GM18499 (cell line): ENCODE measurements around the gene SYCE1L.
"Not testable (repeated sequence)": the region's sequence is repeated elsewhere in the genome, so short reads cannot be mapped to it uniquely, and the experiment has no call there.

Source experiments
- ATAC-seq: cut with Tn5 transposase; IDR thresholded peaks from one replicate; pipeline ENCODE4 v1.9.1; 2021; ENCODE audit warnings: moderate number of reproducible peaks; ENCODE audit not compliant: insufficient read depth, unreplicated experiment

Gene SYCE1L, protein sequence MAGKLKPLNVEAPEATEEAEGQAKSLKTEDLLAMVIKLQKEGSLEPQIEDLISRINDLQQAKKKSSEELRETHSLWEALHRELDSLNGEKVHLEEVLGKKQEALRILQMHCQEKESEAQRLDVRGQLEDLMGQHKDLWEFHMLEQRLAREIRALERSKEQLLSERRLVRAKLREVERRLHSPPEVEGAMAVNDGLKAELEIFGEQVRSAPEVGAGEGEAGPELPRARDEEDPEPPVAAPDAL

DNA sequence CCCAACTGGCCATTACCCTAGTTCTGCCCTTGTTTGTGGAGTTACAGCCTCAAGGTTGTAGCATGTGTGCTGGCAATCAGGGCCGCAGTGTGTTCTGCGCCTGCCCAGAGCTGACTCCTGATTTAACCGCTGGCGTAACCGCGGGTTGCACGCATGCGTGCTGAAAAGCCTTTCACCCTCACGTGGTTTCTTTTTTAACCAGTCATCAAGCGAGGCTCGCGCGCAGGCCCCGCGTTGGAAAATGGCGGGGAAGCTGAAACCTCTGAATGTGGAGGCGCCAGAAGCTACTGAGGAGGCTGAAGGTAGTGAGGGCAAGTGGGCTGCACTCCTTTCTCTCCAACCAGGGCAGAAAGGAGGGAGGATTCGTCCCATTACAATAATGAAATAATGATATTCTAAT lies at the start of gene SYCE1L:
SYCE1L (plus strand) TSS at position 198 of the 400 bp plus-strand sequence; CDS start at position 242, 44 bp downstream.
- ATAC-seq, result no peak

DNA sequence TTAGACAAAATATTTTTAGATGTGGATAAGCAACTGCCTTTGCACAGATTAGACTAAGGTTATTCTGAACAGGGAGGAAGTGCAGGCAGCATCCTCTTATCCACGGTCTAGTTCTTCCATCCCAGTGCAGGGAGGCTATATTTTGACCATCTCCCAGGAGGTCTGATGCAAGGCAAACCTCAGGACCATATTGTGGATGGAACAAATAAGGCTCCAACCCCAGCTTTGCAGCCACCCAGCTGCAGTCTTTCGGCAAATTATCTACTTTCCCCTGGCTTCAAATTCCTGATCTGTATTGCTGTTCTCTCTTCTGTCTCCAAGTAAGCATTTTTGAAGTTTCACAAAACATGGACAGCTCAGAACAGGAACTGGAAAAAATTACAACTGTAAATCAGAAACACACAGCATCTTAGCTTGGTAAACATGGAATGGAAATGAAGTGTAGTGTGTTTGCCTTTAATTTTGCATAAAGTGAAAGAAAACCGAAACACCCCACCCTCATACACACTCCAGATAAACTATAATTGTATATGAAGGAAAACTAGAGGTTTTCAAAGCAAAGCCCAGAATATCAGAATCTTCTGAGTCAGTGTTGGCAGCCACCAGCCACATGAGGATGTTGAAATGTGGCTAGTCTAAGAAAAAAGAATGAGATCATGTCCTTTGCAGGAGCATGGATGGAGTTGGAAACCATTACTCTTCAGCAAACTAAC lies 41.7 kb upstream of the SYCE1L start:
- no peak for ATAC-seq

DNA sequence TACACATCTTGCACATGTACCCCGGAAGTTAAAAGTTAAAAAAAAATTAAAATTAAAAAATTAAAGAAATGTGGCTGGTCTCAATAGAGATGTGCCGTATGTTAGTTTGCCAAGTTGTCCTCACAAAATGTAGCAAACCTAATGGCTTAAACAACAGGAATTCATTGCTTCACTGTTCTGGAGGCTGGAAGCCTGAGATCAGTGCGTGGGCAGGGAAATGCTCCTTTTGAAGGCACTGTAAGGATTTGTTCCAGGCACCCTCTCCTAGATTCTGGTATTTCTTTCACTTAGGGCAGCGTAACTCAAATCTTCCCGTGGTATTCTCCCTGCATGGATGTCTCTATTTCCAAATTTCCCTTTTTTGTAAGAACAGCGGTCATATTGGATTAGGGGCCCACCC lies 40.9 kb upstream of the SYCE1L start:
- no peak for ATAC-seq

DNA sequence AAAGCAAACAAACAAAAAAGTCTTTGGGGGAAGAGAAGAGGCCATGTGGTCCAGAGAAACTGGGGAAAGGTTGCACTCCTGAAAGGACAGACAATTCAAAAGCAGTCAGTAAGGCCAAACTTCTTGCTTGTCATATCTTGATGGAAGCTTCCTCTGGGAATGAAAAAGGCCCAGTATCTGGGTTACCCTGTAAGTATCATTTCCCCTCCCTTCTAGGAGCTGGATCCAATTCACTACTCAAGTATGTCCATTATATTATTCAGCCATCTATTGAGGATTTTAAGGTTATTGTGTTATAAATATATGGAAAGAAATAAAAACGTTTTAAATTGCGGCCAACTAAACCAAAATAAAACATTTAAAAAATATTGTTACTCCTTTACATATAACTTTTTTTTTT lies 34.2 kb upstream of the SYCE1L start:
- no peak for ATAC-seq

DNA sequence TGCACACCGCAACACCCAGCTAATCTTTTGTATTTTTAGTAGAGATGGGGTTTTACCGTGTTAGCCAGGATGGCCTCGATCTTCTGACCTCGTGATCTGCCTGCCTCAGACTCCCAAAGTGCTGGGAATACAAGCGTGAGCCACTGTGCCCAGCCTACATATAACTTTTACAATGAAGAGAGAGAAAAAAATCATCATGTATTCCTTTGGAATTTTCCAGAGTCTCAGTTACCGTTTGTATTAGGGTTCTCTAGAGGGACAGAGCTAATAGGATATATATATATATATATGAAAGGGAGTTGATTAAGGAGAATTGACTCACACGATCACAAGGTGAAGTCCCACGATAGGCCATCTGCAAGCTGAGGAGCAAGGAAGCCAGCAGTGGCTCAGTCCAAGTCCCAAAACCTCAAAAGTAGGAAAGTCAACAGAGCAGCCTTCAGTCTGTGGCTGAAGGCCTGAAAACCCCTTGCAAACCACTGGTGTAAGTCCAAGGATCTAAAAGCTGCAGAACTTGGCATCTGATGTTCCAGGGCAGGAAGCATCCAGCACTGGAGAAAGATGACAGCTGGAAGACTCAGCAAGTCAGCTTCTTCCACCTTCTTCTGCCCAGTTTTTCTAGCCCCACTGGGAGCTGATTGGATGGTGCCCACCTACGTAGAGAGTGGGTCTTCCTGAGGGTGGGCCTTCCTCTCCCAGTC lies 33.5 kb upstream of the SYCE1L start:
- not testable (repeated sequence) for ATAC-seq

DNA sequence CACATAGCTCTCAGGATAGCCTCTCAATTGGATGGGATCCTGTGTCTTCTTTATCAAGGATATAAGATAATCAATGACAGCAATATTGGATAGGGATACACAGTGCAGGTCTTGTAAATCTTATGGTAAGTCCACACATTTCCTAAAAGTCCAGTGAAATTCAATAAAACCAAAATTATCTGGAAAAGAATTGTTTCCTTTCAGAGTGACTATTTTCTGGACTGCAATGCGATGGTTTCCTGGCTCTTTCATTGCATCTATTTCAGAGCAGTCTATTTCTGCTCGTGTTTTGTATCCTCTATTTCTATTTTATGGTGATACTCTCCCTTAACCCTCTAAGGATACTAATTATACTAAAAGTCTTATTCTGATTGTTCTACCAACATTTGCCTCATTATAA lies 32.5 kb upstream of the SYCE1L start:
- no peak for ATAC-seq

DNA sequence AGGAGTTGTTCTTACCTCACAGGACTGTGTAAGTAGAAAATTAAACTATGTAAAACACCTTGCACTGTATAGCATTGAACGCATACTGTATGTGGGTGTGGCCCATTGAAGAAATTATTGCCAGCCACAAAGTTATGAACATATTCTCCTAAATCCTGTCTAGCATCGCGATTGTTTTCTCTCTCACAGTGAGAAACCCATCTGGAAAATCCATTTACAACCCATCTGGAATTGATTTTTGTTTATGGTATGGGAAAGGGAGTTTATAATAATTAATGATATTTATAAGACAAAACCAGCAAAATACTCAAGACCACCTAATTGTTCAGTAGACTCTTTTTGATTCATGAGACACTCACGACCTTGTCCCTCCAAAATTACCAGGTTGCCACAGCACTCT lies 30.3 kb upstream of the SYCE1L start:
- no peak for ATAC-seq

DNA sequence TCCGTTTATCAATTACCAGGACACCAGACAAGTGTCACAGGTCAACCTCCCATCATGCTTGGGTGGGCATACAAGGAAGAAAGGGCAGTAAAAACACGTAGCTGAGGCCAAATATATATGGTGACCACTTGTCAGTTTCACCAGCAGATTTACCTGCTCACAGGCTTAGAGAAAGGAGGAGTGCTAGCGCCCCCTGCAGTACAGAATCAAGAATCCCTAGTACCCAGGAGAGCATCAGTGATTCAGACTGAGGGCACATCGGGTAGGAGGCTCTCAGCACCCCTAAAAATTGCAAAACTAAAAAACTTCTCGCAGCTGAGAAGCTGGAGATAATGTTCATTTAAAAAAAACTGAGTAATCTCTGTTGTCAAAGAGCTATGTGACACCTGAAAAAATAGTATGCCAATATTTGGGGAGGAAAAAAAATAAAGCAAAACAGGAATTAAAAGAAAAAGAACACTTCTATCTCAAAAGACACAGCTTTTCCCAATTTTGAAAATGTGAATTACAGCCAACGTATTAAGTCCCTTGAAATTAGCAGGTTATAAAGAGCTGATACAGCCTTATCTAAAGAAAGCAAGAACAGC lies 29.5 kb upstream of the SYCE1L start:
- ATAC-seq, result peak; percentile 80

DNA sequence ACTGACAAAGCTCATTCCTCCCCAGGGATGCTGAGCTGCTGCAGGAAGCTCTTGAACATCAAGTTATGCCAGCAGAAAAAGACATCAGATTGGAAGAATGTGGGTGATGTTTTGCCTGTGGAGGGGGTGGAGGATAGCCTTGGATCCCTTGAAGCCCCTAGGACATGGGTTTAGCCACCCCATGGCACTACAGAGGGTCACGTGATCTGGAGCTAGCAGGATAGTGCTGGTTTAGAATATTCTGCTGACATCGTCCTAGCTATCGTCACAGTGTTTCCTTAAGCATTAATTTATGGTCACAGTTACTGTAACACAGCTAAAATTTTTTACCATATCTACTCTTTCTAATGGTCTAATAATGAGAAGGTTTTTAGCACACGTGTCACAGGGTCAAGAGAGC lies 28.4 kb upstream of the SYCE1L start:
- ATAC-seq, result no peak

DNA sequence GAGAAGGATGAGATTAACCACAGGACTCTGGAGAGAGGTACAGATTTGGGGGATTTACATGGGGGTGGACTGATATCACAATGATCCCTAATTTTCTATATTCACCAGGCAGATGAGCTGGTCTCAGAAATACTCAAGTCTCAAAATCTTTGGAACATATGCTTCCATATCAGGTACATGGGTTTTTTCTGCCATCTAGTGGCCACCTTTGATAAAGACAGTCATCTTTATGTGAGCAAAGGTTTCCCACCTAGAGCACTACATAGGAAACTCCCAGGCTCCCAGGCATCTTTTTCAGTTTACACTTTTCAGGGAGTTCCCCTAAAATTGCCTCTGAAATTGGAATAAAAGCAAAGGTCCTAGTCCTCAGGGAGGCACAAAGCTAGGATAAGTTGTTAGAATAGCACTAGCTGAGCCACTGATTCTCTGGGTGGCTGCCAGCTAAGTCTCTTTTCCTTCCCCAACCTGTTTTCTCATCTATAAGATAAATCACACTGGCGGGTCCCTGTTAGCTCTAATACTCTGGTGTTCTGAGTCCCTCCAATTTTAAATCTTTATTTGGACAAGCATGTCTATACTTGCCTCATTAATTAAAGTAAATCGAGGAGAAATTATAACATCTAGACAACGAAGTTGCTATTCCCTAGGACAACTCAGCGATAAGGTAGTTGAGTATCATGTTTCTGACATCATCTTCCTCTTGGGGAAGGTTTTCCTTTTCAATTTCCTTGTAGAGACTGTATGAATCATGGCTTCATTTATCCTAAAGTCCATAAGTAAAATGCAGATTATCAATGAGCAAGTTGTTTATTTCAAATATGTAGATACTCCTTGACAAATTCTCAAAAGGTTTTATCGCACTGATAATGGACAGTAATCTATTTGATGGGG lies 27.2 kb upstream of the SYCE1L start:
- ATAC-seq, result peak; percentile 49

DNA sequence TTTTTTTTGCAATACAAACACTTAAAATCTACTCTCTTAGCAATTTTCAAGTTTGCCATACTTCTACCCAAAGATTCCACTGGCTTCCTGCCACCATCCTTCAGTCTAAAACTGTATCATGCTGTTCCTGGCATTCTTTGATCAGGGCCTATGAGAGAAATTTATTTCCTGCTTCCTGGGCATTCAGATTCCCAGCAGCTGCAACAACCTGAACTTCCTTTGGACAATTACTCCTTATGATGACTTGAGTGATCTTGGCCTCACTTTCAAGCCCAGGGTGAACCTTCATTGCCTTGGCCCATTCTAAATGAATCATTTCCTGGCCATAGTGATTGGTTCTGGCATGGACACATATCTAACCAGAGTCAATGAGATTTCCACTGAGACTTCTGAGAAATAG lies 26.3 kb upstream of the SYCE1L start:
- no peak for ATAC-seq

DNA sequence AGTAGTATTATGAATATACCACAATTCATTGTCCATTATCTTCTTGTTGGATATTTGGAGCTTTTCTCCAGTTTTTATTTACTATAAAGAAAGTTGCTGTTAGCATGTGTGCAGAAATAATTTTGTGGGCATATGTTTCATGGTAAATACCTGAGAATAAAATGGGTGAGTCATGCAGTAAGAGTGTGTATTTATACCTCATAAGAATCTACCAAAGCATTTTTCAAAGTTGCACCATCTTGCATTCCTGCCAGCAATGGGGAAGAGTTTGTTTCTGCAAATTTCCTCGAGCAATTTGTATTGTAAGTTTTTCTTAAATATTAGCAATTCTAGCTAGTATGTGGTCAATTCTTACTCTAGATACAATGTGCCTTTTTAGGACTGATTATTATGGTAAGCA lies 16.1 kb upstream of the SYCE1L start:
- ATAC-seq, result no peak

DNA sequence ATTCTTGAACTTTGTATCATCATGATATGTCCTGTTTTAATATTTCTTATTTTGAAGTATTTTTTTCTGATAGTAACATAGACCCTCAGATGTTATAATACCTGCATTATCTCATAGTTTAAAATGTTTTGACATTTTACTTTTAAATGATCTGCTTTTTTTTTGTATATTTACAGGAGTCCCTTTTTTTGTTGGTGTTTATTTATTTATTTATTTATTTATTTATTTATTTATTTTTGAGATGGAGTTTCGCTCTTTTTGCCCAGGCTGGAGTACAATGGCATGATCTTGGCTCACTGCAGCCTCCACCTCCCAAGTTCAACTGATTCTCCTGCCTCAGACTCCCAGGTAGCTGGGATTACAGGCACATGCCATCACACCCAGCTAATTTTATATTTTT lies 12.9 kb upstream of the SYCE1L start:
- not testable (repeated sequence) for ATAC-seq

DNA sequence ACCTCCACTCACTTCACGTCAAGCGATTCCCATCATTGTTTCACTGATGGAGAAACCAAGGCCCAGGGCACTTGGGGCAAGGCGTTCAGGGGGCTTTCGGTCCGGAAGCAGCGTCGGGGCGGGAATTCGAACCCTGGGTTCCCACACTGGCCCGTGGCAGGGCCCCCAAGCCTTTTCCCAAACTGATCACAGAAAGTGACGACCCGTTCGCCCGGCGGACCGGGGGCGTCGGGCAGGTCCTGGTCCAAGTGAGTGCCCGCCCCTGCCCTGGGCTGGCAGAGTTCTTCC lies 9.1 kb upstream of the SYCE1L start:
- ATAC-seq, result no peak

DNA sequence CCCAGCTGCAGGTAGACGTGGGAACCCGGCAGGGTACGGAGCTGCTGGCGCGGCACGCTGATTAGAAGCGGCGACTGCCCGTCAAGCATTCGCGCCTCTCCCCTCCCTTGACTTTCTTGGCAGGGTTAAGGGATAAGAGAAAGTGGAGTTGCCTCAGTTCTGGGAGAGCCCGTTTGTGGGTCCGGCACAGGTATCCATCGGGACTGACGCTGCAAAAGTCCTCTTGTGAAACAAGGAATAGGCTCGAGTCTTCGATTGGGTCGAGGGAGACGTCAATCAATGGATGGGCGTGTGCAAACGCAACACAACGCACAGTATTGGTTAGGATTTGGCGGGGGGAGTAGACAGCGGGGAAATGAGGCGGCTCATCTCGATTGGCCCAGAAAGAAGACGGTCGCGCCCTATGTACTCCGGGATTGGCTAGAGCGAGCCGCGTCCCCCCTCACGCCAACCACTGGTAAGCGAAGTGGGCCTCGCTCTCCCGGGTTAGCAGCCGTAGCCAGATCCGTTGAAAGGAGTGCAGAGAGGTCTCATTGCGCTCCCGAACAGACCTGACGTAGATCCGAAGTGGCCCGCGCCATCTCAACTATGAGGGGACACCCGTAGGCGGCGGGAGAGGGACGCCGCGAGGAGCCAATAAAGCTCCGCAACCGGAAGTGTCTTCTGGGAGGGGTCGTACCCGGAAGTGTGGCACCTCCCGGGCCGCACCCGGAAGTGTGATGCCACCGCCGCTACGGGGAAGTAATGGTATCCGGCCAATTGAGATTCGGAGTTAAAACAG lies 8.5 kb upstream of the SYCE1L start, which contains the start of gene MON1B:
MON1B (plus strand) TSS at position 713 of the 781 bp plus-strand sequence. CDS start 296 bp downstream, outside the sequence.
- ATAC-seq, result peak; percentile 92

DNA sequence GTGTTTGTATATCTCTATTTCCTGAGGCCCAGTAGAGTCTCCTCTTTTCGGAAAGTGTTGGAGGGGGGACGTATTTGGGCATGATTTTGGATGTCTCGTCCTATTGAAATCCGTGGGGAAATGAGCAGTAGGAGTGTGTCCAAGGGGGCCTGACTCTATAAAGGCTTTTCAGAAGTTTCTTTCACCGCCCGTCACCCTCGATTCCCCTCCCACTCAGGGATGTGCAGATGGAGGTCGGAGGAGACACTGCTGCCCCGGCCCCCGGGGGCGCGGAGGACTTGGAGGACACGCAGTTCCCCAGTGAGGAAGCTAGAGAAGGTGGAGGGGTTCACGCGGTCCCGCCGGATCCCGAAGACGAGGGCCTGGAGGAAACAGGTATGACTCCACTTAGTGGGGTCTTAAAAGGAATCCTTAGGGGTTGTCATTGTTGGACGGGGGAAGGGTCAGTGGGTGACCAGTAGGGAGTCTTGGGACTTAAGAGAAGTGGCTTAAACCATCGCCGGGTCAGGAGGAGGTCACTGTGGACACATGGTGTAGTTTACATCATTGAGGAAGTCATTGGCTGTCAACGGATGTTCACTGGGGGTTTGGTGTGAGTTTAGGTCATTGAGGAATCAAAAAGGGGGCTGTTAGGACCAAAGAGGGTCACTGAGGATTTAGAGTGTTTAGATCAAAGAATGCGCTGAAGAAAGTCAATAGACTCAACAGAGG lies 7.8 kb upstream of the SYCE1L start:
- ATAC-seq, result no peak

DNA sequence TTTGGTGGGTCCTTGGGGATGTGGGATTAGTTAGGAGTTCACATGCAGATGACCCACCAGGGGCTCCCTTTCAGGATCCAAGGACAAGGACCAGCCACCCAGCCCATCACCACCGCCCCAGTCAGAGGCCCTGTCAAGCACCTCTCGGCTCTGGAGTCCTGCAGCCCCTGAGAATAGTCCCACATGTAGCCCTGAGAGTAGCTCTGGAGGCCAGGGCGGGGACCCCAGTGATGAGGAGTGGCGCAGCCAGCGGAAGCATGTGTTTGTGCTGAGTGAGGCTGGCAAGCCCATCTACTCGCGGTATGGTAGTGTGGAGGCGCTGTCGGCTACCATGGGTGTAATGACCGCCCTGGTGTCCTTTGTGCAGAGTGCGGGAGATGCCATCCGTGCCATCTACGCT lies 5.8 kb upstream of the SYCE1L start:
- ATAC-seq, result no peak

DNA sequence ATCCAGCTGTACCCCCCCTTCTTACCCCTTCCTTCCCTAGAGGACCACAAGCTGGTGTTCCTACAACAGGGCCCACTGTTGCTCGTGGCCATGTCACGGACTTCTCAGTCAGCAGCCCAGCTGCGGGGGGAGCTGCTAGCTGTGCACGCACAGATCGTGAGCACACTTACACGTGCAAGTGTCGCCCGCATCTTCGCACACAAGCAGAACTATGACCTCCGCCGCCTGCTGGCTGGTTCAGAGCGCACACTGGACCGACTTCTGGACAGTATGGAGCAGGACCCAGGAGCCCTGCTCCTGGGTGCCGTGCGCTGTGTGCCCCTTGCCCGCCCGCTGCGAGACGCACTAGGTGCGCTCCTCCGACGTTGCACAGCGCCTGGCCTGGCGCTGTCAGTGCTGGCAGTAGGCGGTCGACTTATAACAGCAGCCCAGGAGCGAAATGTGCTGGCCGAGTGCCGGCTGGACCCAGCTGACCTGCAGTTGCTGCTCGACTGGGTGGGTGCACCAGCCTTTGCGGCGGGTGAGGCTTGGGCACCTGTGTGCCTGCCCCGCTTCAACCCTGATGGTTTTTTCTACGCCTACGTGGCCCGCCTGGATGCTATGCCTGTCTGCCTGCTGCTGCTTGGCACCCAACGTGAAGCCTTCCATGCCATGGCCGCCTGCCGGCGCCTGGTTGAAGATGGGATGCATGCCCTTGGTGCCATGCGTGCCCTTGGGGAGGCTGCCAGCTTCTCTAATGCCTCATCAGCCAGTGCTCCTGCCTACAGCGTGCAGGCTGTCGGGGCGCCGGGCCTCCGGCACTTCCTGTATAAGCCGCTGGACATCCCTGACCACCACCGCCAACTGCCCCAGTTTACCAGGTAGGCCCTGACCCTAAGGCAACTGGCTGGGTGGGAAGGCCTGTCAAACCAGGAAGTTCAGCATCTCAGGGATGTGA lies 4.6 kb upstream of the SYCE1L start:
- no peak for ATAC-seq
